Measurements from ENCODE around the gene HEXIM1.

The HEXIM1 gene

DNA sequence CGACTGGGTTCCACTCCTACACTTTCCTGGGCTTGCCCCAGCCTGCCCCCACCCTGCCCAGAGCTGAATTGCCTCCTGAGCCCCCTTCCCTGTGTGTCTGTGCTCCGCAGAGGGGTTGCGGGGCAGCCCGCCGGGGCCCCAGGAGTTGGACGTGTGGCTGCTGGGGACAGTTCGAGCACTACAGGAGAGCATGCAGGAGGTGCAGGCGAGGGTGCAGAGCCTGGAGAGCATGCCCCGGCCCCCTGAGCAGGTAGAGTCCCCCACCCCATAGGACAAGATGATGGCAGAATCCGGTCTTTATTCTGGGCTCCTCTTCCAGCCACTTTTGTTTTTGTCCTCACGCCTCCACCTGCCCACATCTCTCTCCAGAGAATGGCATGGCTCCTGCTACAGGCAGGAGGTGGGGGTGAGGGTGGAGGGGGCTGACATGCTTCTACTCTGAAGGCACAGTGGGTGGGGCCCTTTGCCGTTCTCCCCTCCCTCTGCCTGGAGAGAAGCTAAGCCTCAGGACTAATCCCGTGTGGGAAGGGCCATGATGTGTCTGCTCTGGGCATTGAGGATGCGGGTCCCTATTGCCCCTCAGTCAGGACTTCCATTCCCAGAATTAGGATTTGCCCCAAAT lies 9.3 kb upstream of the HEXIM1 start:
- TF ChIP-seq CTCF (IDR thresholded peaks at IDR 0.05; ENCODE audit: control insufficient read depth, insufficient read depth, low read depth, low read length, missing control alignments): no peak
- DNase-seq (ENCODE audit: low read depth): no peak
- H3K4me3 ChIP-seq (ENCODE audit: control insufficient read depth, low read depth, low read length): no peak overlapping the region

DNA sequence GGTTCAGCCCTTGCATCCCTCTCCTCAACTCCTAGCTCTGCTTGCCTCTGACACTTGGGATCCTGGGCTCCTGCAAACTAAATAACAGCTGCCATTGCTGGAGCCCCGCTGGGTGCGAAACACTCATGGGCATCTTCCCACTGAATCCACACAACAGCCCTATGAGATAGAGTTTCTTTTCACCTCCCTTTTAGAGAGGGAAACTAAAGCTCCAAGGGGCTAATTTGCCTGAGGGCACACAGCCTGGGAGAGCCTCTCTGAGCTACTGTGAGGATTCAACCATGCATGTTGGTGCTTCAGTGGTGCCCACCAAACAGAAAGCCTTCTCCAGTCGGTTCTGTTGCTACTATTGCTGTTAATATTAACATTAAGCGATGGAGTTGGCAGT lies 8.7 kb upstream of the HEXIM1 start:
- DNase-seq (ENCODE audit: low read depth): no peak
- TF ChIP-seq CTCF (IDR thresholded peaks at IDR 0.05; ENCODE audit: control insufficient read depth, insufficient read depth, low read depth, low read length, missing control alignments): no peak
- H3K4me3 ChIP-seq (ENCODE audit: control insufficient read depth, low read depth, low read length): no peak overlapping the region

DNA sequence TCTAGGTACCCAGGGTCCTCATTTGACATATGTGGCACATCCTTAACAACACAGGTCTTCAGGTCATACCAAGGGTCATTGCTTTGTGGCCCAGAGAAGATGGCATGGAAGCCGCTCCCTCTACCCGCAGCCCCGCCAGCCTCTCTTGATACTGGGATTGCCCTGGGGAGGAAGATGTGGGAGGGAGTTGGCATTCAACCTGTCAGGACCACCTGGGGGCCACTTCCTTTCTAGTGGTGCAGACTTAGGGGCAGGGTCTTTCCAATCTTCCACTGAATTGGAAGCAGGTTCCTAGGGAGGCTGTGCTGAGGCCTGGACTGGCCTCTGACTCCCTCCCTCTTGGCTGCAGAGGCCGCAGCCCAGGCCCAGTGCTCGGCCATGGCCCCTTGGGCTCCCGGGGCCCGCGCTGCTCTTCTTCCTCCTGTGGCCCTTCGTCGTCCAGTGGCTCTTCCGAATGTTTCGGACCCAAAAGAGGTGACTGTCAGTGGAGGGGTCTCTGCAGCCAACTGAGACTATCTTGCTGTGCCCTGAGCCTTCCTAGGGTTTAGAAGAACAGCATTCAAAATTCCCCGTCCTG lies 5.1 kb upstream of the HEXIM1 start:
- no peak overlapping the region for H3K4me3 ChIP-seq (ENCODE audit: control insufficient read depth, low read depth, low read length)
- no peak for TF ChIP-seq CTCF (IDR thresholded peaks at IDR 0.05; ENCODE audit: control insufficient read depth, insufficient read depth, low read depth, low read length, missing control alignments)
- no peak for DNase-seq (ENCODE audit: low read depth)

DNA sequence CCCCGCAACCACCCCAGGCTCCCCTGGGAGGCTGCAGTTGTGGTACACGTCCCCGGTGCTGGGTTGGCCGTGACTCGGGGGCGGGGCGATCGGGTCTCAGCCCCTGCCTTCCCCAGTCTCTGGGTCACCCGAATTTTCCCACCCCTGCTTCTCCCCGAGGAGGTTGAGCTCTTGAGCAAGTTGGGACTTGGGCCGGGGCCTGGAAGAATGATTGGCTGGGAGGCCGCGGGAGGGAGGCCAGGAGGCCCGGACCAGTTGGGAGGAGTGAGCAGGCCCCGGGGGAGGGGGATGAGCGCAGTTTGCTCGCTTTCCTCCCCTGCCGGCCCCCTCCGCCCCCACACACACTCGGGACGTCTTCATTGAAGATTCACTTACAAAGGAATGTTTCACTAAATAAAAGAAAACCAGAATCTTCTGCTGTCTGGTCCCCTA lies 4.5 kb upstream of the HEXIM1 start:
- H3K4me3 ChIP-seq (ENCODE audit: control insufficient read depth, low read depth, low read length): peak overlapping the region; percentile 49
- TF ChIP-seq CTCF (IDR thresholded peaks at IDR 0.05; ENCODE audit: control insufficient read depth, insufficient read depth, low read depth, low read length, missing control alignments): no peak
- peak; percentile 56 for DNase-seq (ENCODE audit: low read depth)

- no peak for DNase-seq (ENCODE audit: low read depth)
- H3K4me3 ChIP-seq (ENCODE audit: control insufficient read depth, low read depth, low read length): peak overlapping the region; percentile 49
- no peak for TF ChIP-seq CTCF (IDR thresholded peaks at IDR 0.05; ENCODE audit: control insufficient read depth, insufficient read depth, low read depth, low read length, missing control alignments)
Measured at GRCh38 chr17:45144199-45145034, 3.9 kb upstream of the HEXIM1 start.

DNA sequence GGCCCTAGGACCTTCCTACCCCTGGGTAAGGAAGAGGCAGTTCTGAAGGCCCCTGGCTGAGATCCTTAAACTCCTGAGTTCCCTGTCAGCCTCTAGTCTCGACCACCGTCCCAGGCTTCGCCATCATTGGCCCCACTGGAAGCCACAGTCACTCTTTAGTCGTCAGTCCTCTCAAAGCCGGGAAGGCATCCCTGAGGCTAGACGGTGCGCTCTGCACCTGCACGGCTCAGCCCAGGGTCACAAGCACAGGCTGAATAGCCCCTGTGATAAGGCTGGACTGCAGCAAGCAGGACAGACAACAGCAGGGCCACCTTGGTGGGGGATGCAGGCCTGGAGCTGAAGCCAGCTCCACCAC lies 3.3 kb upstream of the HEXIM1 start:
- DNase-seq (ENCODE audit: low read depth): no peak
- TF ChIP-seq CTCF (IDR thresholded peaks at IDR 0.05; ENCODE audit: control insufficient read depth, insufficient read depth, low read depth, low read length, missing control alignments): no peak
- no peak overlapping the region for H3K4me3 ChIP-seq (ENCODE audit: control insufficient read depth, low read depth, low read length)
